Measurements from ENCODE around the gene GAS2L3. TPM values are rescaled to one million over a fixed set of nuclear protein-coding genes. Genes with fewer than 3 reads are reported as not detected.

Gene GAS2L3
- total RNA-seq, 2 donors from 2014 or later: 0.18 to 4.6 TPM

DNA sequence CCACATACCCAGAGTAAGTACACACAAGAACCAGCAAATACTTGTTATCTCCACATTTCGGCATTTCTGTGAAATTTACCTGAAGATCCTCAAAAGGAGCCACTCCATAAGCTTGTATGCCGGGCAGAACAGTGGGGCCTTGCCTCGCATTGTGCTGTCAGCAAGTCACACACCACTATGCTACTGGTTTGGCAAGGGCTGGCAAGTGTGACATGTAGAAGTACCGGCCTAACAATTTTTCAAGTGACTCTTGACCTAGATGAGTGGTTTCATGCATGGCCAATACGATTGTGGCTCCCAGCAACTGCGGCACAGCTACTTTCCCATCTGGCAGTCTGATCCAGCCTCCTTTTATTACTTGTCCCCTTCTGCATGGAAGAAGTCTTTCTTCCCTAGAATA lies 69.8 kb downstream of the GAS2L3 start:
- H3K36me3 ChIP-seq: no peaks in the 10 kb centered on the region
- H3K4me1 ChIP-seq (replicated peaks): no peaks in the 10 kb centered on the region
- no peak for DNase-seq (ENCODE audit: low spot score)
- no peaks in the 10 kb centered on the region for H3K9me3 ChIP-seq
- no peaks in the 10 kb centered on the region for H3K27me3 ChIP-seq (replicated peaks; ENCODE audit: insufficient read depth)
- no peak overlapping the region for H3K27ac ChIP-seq
- H3K4me3 ChIP-seq: no peak overlapping the region
- intact Hi-C loops (cut with DNase I): no loop called here
- WGBS: 97% methylated on average over 6 of the region's 6 CpGs
- TF ChIP-seq POLR2AphosphoS5 (IDR thresholded peaks at IDR 0.05): no peak
- TF ChIP-seq POLR2A (IDR thresholded peaks at IDR 0.05): no peak
- TF ChIP-seq, protein P1, sequence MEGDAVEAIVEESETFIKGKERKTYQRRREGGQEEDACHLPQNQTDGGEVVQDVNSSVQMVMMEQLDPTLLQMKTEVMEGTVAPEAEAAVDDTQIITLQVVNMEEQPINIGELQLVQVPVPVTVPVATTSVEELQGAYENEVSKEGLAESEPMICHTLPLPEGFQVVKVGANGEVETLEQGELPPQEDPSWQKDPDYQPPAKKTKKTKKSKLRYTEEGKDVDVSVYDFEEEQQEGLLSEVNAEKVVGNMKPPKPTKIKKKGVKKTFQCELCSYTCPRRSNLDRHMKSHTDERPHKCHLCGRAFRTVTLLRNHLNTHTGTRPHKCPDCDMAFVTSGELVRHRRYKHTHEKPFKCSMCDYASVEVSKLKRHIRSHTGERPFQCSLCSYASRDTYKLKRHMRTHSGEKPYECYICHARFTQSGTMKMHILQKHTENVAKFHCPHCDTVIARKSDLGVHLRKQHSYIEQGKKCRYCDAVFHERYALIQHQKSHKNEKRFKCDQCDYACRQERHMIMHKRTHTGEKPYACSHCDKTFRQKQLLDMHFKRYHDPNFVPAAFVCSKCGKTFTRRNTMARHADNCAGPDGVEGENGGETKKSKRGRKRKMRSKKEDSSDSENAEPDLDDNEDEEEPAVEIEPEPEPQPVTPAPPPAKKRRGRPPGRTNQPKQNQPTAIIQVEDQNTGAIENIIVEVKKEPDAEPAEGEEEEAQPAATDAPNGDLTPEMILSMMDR (IDR thresholded peaks at IDR 0.05): no peak

DNA sequence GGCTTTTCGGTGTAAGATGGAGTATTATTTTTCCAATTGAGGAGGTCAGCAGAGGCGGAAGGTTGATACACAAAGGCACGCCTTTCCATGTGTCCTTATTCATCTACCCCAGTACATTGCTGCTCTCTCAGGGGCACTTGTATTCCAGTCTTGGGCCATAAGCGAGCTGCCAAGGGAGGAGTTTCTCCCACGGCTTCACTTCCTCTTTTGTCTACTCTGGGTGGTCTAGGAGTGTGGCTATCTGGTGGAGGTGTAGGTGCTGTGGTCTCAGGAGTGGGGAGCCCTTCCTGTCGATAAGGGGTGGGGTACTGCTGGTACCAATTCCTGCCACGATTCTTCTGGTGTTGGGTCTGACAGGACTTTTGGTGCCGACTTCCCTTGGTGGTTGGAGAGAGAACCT lies 73.4 kb downstream of the GAS2L3 start:
- TF ChIP-seq POLR2AphosphoS5 (IDR thresholded peaks at IDR 0.05) (no peak), POLR2A (IDR thresholded peaks at IDR 0.05) (no peak)
- Histone ChIP-seq H3K27me3 (replicated peaks; ENCODE audit: insufficient read depth) (no peaks in the 10 kb centered on the region), H3K36me3 (no peaks in the 10 kb centered on the region), H3K4me1 (replicated peaks) (no peaks in the 10 kb centered on the region), H3K4me3 (no peak overlapping the region), H3K9me3 (no peaks in the 10 kb centered on the region), H3K27ac (no peak overlapping the region)
- 90% methylated on average over 8 of the region's 8 CpGs for WGBS
- no peak for DNase-seq (ENCODE audit: low spot score)
- intact Hi-C loops (cut with DNase I): no loop called here

DNA sequence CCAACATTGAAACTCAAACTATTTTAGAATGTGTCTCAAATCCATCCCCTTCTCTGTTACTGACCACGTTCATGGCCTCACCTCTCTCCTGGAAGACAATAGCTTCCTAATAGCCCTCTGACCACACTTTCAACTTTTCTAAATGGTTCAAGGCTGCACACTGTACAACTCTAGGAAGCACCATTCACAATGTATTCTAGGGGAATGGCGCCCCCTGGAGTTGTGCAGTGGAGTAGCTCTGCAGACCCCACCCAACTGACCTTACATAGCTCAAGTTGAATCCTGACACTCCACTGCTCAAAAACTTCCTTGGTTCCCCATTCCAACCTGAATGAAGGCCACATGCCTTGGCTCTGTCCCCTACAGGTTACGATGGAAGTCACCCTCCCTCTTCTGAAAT lies 77.6 kb downstream of the GAS2L3 start:
- Histone ChIP-seq H3K27me3 (replicated peaks; ENCODE audit: insufficient read depth) (no peaks in the 10 kb centered on the region), H3K36me3 (no peaks in the 10 kb centered on the region), H3K27ac (no peak overlapping the region), H3K4me1 (replicated peaks) (no peaks in the 10 kb centered on the region), H3K4me3 (no peak overlapping the region), H3K9me3 (no peaks in the 10 kb centered on the region)
- TF ChIP-seq, protein P1 (IDR thresholded peaks at IDR 0.05): no peak
- TF ChIP-seq POLR2A (IDR thresholded peaks at IDR 0.05) (no peak), POLR2AphosphoS5 (IDR thresholded peaks at IDR 0.05) (no peak)
- intact Hi-C loops (cut with DNase I): no loop called here
- DNase-seq (ENCODE audit: low spot score): no peak
- WGBS: 80% methylated on average over 3 of the region's 3 CpGs

DNA sequence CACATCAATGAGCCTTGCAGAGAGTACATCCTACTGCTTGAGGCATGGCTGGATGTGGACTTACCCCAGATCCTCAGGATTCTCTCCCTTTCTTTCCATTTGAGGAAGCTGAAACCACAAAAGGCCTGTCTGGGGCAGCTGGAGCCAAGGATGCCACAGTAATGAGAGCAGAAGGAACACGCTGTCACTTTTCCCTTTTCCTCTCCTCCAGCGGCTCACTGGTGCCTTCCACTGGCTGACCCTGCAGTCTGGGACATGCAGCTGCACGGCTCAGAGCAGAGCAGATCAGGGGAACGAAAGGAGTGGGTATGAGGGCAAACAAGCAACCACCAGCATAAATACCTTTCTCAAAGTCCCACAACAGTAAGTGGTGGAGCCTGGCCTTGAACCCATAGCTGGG lies 78.2 kb downstream of the GAS2L3 start:
- H3K4me3 ChIP-seq: no peak overlapping the region

DNA sequence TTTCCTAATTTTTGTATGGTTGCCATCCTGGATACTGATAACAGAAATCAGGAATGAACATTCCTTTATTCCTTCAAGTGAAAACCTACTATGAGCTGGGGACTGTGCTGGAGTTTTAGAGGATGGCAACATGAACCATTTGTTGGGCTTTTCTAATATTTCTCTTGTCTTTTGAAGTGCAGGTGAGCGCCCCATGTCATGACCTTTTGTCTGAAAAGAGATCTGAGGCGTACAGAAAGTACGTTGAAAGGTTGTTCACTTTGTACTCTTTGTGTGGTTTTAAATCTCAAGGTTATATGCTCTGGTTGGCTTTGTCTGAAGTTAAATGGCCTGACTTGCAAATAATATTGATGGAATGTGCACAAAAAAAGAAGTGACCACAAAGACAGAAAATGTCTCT lies 79.0 kb downstream of the GAS2L3 start:
- Histone ChIP-seq H3K27ac (no peak overlapping the region), H3K4me1 (replicated peaks) (no peaks in the 10 kb centered on the region), H3K27me3 (replicated peaks; ENCODE audit: insufficient read depth) (no peaks in the 10 kb centered on the region), H3K9me3 (no peaks in the 10 kb centered on the region), H3K36me3 (no peaks in the 10 kb centered on the region), H3K4me3 (no peak overlapping the region)
- WGBS: 53% methylated on average over 3 of the region's 3 CpGs
- DNase-seq (ENCODE audit: low spot score): no peak
- TF ChIP-seq POLR2A (IDR thresholded peaks at IDR 0.05): no peak
- TF ChIP-seq, protein P1 (IDR thresholded peaks at IDR 0.05): no peak
- TF ChIP-seq POLR2AphosphoS5 (IDR thresholded peaks at IDR 0.05): no peak
- intact Hi-C loops (cut with DNase I): no loop called here

More for the DNA sequence above, 78.2 kb downstream of the GAS2L3 start:
- WGBS: 67% methylated on average over 4 of the region's 4 CpGs
- H3K27me3 ChIP-seq (replicated peaks; ENCODE audit: insufficient read depth): no peaks in the 10 kb centered on the region
- no peak overlapping the region for H3K27ac ChIP-seq
- DNase-seq (ENCODE audit: low spot score): no peak
- TF ChIP-seq POLR2AphosphoS5 (IDR thresholded peaks at IDR 0.05) (no peak), POLR2A (IDR thresholded peaks at IDR 0.05) (no peak)
- TF ChIP-seq, protein P1 (IDR thresholded peaks at IDR 0.05): no peak
- no peaks in the 10 kb centered on the region for H3K9me3 ChIP-seq
- no peaks in the 10 kb centered on the region for H3K4me1 ChIP-seq (replicated peaks)
- no peaks in the 10 kb centered on the region for H3K36me3 ChIP-seq
- intact Hi-C loops (cut with DNase I): no loop called here

Measured in prostate gland (tissue), 2 donors.